UCSD-AML1 (cell line): ENCODE results near the gene CDK5R1.

ENCODE experiments used
- DNase-seq: peaks from one replicate; lab custom pipeline; 2025; ENCODE audit not compliant: unreplicated experiment; lab: John Stamatoyannopoulos, UW

The CDK5R1 gene

DNA sequence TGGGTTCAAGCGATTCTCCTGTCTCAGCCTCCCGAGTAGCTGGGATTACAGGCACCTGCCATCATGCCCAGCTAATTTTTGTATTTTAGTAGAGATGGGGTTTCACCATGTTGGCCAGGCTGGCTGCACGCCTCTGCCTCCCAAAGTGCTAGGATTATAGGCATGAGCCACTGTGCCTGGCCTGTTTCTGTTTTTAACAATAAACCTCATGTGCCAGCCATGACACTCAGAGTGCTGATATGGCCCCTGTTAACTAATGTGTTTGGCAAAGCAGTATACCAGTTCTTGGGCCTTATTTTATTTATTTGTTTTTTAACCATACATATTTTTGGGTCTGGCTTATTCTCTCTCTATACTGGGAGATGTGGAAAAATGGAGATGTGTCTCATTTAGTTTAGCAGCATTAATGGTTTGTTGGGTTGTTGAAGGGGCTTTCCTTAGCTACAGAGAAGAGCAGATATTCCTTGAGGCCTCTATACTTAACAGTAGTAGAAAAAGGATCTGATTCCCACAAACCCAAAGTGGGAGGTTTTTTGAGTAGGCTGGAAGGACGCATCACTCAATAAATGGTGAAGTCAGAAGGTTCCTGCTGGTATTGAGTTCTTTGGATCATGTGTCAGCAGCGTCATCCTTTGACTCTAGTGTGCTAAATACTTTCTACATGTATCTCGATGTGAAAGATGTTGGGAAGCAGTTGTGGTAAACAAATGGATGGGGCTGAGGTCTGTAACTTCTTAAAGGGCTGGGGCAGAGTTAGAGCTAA is 16.2 kb upstream of the CDK5R1 start:
- DNase-seq = no peak

- no peak for DNase-seq
Observed at GRCh38 chr17:32471652-32472051, 15.1 kb upstream of the CDK5R1 start.

- no peak for DNase-seq
Observed at GRCh38 chr17:32475258-32475657, 11.5 kb upstream of the CDK5R1 start.

- DNase-seq = no peak
Observed at GRCh38 chr17:32477220-32477619, 9.6 kb upstream of the CDK5R1 start.

- no peak for DNase-seq
Observed at GRCh38 chr17:32479074-32479617, 7.6 kb upstream of the CDK5R1 start.

- DNase-seq = no peak
Observed at GRCh38 chr17:32481193-32481592, 5.6 kb upstream of the CDK5R1 start.

GRCh38 chr17:32482568-32483320 is 4.0 kb upstream of the CDK5R1 start:
- DNase-seq = no peak

DNA sequence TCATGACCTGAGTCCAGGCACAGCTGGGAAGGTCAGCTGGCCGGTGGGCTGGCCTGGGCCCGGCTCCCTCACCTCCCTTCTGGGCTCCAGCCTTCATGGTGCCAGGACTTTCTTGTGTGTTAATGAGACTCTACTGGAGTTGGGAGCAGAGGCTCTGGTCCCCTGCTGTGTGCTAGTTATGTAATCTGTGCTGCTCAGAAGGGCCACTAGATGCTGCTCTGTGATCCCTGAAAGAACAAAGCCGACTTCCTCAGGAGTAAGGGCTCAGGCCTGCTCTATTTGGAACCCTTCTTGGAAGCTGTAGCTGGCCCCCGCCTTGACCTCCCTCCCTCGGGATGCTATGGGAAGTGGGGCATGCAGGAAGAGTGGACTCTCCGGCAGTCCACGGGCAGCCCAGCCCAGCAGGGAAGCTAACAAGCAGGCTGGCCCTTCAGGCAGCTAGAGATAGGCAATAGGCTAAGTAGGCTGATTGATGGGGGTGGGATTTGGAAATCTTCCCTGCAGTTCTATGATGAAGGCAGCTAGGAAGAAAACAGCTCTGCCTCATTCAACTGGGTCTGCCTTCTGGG is 3.3 kb upstream of the CDK5R1 start:
- DNase-seq = no peak

GRCh38 chr17:32484041-32484461 is 2.7 kb upstream of the CDK5R1 start:
- DNase-seq = no peak

- no peak for DNase-seq
Observed at GRCh38 chr17:32484628-32485027, 2.2 kb upstream of the CDK5R1 start.

- no peak for DNase-seq
Observed at GRCh38 chr17:32485261-32486110, 1.3 kb upstream of the CDK5R1 start.

DNA sequence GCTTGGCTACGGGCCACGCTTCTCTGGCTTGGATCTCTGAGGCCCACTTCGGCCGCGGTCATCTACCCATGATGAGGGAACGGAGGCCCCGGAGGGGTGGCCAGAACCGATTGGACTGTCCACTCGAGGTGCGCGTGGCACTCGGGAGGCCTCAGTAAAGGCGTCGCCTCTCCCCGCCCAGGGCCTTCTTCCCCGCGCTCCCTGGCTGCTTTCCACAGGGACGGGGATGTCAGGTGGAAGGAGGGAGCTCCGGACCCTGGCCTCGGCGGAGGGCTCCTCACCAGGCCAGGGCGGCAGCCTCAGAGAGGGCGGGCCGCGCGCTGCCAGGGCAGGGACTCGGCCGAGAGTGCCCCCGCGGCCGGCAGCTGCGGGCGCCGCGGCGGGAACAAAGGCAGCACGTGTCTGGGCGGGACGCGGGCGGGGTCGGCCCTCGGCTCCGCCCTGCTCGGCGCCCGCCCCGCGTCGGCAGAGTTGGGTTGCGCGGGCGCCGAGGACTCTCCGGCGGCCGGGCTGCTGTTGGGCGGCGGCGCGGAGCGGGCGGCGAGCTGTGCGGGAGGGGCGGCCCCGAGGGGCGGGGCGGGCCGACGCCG is 587 bp upstream of the CDK5R1 start:
- DNase-seq = peak; percentile 53

GRCh38 chr17:32487473-32488176 is 832 bp downstream of the CDK5R1 start:
- DNase-seq = no peak

GRCh38 chr17:32488177-32488542 is 1.4 kb downstream of the CDK5R1 start:
- DNase-seq = no peak

- DNase-seq = no peak
Observed at GRCh38 chr17:32488604-32489180, 1.9 kb downstream of the CDK5R1 start.

- DNase-seq = no peak
Observed at GRCh38 chr17:32489320-32490100, 2.7 kb downstream of the CDK5R1 start.

DNA sequence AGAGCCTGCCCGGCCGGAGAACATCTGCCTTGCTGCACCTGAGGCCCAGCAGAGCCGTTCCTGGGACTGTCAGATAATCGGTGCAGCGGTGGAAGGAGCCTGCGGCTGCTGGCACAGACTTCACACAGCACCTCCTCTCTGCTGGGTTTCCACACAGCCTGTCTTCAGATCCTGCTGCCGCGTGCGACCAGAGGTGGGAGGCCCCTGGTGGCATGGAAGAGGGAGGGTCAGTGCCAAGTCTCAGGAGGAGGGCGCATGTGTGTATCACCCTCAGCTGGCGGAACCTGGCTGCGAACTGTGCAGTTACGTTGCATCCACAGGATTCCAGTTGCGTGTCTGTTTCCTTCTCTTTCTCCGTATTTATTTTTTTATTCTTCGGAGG is 3.3 kb downstream of the CDK5R1 start:
- DNase-seq = no peak

DNA sequence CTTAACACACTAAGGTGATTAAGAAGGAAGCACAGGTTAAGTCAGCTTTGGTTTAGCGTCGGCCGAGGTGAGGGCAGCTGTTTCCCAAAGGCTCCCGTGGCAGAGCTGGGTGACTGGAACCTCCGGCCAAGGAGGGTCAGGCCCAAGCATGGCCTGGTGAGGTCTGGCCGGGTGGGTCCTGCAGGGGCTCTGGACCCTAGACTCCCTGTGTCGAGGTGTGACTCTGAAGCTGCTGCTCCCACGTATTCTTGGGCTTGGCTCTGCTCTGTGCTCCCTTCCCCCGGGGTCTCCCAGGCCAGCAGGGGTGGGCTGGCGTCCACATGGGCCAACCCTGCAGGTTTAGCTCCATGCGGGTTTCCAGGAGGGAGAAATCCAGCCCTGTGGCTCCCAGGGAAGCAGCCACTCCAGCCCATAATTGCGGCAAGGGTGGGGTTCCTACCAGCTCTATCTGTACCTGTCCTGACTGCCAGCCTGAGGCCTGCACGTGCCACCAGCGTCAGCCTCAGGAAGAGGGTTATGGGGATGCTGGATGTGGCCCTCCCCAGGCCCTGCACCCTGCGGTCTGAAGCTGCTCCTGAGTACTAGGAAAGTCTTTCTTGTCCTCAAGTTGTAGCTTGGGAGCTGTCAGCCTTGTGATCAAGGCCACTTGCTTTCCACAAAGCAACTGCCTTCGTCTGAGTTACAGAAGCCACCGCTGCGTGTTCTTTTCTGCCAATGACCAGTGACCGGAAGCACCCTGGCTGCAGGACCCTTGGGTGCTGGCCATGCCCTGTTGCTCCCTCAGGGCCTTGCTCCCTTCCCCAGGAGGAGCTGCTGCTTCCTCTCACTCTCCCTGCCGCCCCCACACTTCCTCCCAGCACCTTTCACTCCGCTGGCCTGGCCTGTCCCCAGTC is 4.8 kb downstream of the CDK5R1 start:
- peak; percentile 38 for DNase-seq
